CD4-positive, alpha-beta T cell treated with Interleukin-21 for 1 hour (primary cell): ENCODE results near the gene DVL2.

ENCODE experiments used
- DNase-seq: peaks from one replicate; pipeline ENCODE4 v3.0.0-alpha.2; 2020

The DVL2 gene

DNA sequence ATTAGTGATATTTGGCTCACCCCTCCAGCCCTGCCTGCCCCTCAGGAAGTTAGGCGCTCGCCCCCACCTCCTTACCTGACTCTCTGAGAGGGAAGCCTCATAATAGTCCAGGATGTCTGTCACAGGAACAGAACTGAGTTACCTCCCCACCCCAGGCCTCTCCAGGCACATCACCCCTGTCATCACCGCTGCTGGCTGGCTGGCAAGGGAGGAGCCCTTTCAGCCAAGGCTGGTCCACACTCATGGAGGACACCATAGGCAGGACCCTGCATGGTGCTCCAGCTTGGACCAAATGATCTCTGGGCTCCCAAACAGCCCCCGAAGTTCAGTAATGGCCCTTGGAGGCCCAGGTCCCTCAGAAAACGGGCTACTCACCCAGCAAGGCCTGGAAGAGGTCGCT is 16.2 kb downstream of the DVL2 start:
- no peak for DNase-seq

DNA sequence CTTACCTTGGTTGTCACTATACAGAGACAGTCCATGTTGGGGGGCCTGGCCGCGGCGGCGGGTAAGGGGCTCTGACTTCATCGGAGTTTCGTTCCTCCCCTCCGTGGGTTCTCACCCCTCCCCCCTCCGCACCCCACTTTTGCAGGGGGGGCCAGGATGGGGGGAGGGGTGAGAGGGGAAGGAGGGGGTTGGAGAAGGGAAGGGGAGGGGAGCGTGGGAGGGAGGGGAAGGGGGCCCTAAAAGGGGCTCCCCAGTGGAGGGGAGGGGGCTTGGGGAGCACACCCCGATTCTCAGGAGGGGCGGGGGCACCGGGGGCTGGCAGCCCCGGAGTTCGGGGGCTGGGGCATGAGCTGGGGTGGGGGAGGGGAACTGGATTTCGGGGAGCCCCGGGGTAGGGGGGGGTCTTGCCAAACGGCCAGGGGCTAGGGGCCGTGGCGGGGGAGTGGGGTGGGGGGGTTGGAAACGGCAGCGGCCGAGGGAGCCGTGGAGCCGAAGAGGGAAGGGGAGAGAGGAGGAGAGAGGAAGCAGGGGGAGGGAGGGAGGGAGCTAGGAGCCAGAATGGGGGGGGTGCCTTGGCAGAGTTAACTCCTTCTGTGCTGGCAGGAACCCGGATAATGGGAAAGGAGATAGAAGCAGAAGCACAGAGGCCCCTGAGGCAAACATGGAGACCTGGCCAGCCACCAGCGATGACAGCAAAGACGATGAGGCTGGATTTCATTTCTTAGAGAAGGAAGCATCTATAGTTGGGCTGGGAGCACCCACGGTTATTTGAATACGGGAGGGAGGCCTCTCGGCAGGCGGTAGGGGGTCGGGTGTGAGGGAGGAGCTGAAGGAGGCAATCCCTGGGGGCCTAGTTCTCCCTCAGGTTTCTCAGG is 17.0 kb downstream of the DVL2 start:
- DNase-seq = no peak

DNA sequence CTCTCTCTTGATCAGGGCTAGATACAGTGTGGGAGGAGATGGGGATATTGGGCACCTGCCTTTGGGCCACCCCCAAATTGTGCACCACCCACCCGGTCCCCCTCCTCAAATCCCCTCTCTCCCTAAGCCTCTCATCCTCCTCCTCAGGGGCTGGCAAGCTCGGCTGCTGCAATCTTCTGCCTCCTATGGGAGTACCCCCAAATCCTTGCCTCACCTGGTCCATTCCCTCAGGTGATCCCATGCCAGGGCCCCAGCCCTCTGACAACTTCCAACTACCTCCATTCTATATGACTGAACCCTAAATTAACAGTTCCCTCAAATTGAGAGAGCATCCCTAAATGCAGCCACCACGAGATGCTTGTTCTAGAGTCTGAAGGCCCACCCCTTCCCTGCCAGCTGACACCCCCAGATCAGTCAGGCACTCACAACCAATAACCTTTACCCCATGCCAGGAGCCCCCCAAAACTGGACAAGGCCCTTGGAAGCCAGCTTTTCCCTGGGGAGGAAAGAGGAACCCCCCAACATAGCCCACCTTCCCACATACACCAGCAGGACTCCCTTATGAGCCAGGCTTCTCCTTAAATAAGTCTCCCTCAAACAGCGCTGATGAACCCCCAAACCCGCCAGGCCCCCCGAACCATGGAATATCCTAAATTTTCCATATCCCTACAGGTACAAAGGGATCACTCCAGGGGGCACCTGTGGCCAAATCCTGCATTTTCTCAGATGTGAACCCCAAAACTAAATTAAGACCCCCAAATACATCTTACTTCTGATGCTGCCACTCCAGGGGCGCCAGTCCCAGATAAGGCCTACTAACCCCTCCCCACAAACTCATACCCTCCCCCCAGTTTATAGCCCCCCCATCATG is 17.8 kb downstream of the DVL2 start:
- no peak for DNase-seq

DNA sequence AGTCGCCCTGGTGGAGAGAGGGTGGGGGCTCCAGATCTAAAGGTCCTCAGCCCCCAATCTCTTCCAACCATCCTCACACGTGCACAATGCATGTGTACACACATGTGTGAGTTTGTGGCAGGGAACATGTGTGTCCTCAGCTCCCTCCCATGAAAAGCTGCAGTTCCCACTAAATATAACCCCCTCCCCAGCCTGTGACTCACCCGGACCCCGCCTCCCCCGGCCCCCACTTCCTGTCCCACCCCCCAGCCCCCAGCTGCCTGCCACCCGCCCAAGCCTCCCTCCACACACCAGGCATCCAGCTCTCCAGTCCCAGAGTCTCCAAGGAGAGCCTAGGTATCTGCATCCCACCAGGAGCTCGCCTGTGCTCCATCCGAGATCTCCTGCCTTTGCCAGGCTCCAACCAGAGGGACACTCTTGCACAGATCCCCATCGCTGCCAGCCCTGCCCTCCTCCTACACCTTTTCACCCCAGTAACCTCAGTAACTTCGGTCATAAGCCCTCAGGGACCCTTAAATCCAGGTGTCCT is 18.6 kb downstream of the DVL2 start:
- DNase-seq = no peak

DNA sequence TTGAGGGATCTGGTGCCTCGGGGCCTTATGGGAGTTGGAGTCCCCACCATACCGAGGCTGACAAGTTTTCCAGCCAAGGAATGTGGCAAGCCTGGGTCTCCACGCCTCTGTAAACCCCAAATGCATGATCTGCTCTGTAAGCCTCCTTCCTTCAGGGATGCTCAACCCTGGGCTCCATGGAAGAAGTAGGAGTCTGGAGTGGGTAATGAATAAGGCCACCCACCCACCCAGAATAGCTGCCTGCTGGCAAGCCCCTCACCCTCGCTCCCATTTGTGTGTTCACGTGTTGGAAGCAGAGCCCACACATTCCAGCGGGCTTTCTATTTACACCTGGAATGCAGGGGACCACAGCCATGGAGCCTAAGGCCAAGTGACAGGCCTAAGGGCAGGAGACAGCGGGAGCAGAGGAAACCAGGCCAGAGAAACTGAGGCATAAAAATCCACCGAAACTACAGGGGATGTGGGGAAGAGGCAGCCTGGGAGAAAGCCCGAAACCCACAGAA is 19.1 kb downstream of the DVL2 start:
- no peak for DNase-seq

DNA sequence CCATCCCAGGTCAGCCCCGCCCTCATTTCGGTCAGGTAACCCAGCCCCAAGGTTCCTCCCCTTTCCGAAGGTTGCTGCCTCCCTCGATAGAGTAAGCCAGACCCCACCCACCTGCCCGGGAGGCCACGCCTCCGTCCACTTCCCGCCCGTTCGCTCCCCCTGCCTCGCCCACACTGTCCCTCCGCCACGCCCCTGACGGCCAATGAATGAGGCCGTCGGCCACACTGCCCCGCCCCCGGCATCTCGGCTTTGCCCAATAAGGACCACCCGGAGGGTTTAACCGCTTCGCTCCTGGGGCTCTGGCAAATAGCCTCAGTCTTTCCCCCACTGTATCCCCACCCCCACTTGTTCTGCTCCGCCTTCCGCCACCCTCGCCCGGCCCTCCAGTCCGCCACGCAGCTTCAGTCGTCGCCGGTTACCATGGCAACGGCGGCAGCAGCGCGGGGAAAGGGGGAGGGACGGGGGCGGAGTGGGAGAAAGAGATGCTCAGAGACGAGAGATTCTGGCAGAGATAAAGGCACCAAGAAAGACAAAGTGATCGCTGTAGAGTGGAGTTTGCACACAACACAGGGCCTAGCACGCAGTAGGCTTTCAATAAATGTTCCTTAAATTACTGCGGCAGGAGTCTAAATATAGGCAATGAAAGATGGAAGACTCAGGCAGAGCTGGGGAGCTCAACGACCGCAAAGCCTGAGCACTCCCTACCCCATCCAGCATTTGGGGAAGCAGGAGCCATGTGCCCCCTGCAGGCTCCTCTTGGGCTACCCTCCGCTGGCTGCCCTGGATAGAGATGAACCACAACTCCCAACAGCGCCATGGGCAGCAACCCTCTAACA is 19.8 kb downstream of the DVL2 start:
- DNase-seq = peak; percentile 99

DNA sequence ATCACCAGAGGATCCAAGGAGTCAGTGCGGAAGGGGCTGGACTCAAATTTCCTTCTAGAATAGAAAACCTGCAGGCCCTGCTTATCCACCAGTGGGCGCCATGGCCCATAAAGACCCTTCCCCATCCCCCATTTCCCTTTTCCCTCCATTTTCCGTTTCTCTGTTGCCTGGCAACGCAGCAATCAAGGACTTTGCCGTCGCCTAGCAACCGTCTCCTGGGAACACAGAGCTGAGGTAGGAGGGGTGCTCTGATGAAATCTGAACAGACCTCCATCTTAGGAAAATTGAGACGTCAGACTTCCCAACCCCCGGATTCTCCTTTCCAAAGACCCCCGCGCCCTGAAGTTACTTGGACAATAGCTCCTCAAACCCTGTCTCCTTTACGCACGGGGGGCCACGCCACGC is 20.4 kb downstream of the DVL2 start:
- peak; percentile 91 for DNase-seq

DNA sequence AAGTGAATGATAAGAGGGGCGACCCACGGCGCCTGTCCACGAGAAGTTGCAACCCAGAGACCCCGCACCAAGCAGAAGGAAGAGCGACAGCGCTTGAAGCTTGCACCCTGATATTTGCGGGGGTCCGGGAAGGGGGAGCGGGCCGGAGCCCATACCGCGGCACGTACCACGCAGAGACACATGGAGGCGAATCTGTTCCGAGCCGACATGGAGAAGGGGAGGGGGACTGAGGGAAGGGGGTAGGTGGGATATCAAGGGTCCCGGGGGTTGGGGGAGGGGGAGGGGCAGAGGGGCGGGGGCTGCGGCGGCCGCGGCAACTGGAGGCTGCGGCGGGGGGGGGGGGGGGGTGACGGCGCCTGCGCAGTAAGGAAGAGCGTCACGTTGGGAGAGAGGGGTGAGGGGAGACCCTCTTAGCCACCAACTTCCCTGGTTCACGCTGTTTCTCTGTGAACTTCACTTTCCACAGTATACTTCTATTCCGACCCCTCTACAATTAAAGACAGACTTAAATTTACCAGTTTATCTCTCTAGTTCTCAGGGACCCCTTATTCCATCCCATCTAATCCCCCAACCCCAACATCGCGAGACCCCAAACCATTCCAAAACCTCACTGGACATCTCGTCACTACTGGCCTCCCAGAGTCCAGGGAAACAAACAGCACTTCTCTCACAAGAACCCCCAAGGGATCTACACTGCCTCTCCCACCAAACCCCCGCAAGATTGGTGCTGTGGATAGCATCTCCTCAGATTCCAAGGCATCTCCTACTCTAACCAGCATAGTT is 22.6 kb downstream of the DVL2 start:
- DNase-seq = no peak

DNA sequence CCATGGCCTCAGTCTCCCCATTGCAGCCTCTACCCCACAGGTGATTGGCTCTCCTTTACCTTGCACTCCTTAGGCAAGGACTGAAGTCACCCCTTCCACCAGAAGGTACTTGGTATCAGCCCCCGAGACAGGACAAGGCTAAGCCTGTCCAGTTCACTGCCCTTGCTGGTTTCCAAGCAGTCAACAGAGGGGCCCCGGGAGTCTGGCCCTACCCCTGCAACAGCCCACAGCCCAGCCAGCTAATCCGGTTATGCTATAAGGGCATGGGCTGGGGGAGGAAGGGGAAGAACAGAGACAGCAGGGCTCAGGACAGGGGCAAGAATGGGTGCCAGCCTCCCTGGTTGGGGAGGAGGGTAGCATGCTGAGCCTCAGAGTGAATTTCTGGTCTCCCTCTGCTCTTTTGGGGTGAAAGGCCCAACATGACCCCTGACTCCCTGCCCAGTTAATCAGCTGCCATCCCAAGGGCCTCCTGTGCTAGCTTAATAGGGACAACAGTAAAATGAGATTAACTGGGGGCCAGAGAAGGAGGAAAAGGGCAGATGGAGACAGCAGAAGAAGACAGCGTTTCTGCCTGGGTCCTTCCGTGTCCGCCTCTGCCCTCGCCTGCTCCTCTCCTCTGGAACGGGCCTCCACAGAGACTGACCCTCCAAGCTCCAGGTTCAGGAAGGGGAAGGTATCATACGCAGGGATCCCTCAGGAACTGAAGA is 25.4 kb downstream of the DVL2 start:
- no peak for DNase-seq

DNA sequence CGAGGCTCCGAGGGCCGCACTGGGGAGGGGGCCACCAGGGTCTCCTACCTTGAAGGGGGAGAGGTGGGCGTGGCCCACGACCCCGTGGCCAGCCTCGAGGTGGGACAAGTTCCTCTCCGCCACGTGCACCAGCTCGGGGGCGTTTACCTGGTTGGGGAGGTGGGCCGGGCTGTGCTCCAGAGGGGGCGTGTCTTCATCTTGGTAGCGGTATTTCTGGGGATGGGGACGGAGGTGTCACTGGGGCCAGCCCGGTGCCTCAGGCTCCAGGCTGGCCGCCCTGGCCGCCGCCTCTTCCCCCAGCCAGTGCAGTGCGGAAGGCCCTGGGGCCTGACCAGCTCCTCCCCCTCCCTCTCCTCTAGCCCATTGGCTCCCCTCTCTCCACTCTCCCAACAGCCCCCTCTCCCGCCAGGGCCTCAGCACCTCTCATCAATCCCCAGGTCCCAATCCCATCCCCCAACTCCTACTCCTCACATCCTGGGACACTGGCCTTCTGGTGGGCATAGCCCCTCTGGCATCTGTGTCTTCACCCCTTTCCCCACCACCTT is 26.2 kb downstream of the DVL2 start:
- no peak for DNase-seq

DNA sequence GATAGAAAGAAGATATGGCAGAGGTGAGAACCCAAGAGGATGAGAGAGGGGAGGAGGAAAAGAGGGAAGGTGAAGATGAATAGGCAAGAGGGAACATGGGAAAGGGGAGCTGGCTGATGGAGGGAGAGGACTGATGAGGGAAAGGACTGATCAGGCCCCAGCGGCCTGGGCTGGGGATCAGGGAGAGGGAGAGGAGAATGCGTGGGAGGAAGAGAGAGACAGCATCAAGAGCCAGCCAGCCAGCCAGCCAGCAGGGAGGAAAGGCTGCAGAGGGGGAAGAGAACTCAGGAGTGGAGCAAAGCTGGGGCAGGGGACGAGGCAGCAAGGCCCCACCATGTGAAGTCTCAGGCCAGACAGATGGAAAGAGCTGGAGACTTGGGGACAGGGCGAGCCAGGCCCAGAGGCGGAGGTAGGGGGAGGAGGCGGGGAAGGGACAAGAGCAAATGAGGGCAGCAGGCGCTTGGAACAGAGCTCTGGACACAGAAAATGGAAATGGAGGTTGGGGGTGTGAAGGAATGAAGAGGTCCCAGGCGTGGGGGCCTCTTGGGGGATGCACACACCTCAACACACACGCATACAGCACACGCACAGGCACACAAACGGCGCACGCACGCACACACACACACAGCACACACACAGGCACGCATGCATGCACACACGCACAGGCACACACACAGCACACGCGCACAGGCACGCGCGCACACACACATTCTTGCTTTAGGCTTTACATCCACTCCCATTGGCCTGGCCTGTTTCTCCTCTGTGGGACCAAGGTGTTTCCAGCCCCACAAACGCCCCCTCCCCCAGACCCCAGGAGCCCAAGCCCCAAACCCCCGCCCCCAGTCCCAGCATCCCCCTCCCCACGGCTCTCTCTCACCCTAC is 27.0 kb downstream of the DVL2 start:
- no peak for DNase-seq

DNA sequence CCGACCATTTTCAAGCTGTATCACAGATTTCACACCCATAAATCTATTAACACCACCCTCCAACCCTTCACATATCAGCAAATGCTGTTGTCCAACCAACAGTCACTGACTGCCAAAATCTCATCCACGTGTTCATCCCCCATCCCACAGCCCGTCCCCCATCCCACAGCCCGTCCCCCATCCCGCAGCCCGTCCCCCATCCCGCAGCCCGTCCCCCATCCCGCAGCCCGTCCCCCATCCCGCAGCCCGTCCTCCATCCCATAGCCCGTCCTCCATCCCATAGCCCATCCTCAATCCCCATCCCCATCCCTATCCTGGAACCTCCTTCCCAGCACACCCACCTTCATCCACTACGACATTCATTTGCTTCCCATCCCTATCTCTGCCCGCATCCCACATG is 28.8 kb downstream of the DVL2 start:
- no peak for DNase-seq

DNA sequence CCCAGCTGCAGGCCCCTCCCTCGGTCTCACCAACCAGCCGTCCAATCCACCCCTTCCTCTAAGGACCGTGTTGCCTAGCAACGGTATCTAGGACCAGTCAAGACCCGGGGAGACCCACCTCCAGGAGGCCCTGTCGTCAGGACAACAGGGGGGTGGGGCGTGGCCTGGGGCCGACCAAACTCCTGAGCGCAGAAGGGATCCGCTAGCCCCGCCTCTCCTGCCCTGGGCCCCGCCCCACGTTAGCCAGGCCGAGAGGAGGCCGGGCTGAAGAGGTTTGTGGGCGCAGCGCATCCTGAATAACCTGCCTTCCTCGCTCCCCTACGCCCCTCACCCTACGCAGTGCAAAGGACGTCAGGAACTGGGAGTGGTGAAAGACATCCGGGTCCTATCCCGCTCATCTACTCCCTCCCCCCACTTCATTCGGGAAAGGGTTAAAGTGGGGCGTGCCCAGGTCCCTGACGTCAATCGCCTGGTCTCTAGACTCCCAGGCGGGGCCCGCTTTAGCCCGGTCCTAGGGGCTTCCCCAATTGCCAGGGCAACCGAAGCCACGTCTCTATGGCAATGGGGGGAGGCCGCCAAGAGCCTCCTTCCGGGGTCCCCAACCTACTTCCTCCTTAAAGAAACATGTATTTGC is 29.4 kb downstream of the DVL2 start:
- DNase-seq = peak; percentile 99

DNA sequence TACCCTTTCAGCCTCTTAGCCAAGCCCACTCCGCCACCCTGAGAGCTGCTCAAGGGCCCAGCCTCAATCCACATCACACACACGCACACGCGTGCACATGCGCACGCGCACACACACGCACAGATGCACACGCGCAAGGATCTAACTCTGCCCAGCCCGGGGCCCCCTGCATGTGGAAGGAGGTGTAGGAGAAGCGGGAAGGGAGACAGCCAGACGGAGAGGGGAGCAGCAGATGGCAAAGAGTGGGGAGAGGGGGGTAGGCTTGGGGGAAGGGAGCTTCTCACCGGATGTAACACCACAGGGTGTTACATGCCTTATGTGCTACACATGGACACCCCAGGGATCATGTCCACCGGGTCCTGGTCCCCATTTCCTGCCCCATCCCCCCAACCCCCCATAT is 30.0 kb downstream of the DVL2 start:
- no peak for DNase-seq

DNA sequence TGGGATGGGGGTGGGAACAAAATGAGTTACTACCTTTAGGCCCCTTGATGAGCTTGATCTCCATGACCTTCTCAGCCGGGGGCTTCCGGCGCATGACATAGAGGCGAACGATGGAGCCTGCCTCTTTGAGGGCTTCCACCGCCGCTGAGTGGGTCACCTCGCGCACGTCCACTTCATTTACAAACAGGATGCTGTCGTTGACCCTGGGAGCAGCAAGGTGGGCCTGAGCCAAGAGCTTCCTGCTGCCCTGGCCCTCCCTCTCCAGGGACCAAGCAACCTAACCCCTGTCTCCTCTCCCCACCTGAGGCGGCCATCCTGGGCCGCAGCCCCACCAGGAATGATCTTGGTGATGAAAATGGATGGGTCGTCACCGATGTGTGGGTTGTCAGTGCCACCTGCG is 30.9 kb downstream of the DVL2 start:
- no peak for DNase-seq

DNA sequence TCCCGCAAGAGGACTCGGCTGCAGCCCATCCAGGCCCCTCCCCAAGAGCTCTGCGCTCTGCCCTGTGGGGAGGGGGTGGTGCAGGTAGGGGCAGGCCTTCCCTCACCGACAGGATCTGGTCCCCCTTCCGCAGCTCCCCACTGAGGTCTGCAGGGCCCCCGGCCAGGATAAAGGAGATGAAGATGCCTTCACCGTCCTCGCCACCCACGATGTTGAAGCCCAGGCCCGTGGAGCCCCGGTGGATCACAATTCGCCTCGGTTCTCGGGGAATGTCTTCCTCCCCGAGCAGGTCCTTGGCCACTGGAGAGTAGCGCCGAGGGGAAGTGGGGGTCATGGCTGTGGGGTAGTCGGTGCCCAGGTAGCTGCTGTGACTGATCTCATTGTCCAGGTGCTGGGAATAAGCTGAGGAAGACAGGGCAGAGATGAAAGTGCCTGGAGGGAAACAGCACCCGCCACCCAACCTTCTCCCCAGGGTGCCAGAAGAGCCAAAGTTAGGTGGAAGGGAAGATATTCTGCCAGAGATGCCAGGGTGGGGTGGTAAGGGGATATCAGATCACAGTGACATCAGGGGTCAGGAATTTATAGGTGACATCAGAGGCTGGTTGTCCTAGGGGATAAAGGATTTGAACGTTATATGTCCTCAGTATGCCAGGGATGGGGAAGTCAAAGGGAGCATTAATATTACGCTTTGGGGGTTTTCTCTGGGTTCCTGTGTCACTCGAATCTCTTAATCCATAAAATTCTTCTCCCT is 37.5 kb downstream of the DVL2 start:
- DNase-seq = no peak

DNA sequence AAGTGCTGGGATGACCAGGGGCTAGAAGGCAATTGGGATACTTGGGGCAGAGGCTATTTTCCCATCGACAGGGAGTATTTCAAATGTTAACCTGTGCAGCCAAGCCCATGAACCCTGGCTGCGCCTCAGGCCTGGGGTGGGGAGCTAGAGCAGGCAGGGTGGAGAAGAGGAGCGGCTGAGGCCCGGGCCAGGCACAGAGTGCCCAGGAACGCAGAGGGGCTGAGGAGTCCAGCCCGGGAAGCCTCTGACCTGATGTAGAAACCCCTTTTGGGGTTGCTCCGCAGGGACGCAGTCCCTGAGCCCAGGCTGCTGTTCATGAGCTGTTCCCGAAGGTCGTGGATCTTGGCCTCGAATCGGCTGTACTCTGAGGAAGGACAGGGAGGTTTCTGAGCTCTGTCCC is 38.3 kb downstream of the DVL2 start:
- no peak for DNase-seq

DNA sequence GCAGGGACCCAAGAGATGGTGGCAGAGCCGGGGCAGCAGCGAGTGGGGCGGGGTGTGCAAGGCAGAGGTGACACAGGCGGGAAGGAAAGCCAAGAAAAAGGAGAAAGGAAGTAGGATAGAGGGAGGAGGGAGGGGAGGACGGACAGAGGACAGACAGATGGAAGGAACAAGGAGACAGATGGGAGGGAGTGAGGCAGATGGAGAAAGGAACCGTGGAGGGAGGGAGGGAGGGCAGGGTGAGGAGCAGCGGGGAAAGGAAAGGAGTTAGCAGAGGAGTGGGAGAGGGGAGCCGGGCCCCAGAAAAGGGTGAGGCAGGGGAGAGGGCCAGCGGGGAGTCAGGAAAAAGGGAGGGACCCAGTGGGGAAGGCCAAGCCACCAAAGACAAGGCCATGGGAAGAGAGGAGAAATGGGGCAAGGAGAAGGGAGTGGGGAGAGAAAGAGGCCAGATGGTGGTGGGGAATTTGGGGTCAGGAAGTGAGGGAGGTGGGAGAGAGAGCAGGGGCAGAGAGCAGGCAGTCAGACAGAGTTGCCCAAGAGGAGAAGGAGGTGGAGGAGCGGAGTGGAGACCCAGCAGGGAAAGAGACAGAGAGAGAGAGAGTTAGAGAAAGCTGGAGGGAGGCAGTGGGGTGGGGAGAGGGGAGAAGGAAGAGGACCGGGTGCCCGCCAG is 41.9 kb downstream of the DVL2 start:
- DNase-seq = no peak
